Endothelial cell (in vitro differentiated cells): ENCODE data around the gene MSRB1. TPM values are rescaled to one million over a fixed set of nuclear protein-coding genes. Genes with fewer than 3 reads are reported as not detected.

Experiments
- DNase-seq: peaks from one replicate; pipeline ENCODE4 v3.0.0; 2021; ENCODE audit warnings: low spot score
- H3K27ac Mint-ChIP-seq: one replicate; pipeline ENCODE4 v1.8.0; 2021; ENCODE audit warnings: mixed read lengths, inconsistent platforms; ENCODE audit not compliant: unreplicated experiment
- H3K27me3 Mint-ChIP-seq: one replicate; pipeline ENCODE4 v1.8.0; 2021; ENCODE audit warnings: mild to moderate bottlenecking, moderate library complexity, mixed read lengths, inconsistent platforms; ENCODE audit not compliant: unreplicated experiment
- H3K36me3 Mint-ChIP-seq: one replicate; pipeline ENCODE4 v1.8.0; 2021; ENCODE audit warnings: mild to moderate bottlenecking, low read depth, mixed read lengths, inconsistent platforms; ENCODE audit not compliant: unreplicated experiment
- H3K4me1 Mint-ChIP-seq: one replicate; pipeline ENCODE4 v1.8.0; 2021; ENCODE audit warnings: mild to moderate bottlenecking, mixed read lengths, inconsistent platforms; ENCODE audit not compliant: unreplicated experiment
- H3K4me3 Mint-ChIP-seq: one replicate; pipeline ENCODE4 v1.8.0; 2021; ENCODE audit warnings: mild to moderate bottlenecking, mixed read lengths, inconsistent platforms; ENCODE audit not compliant: unreplicated experiment
- H3K9me3 Mint-ChIP-seq: one replicate; pipeline ENCODE4 v1.8.0; 2021; ENCODE audit warnings: mixed read lengths, inconsistent platforms; ENCODE audit not compliant: unreplicated experiment
- CTCF ChIP-seq: fragments of 200-600 bp; sonication (generic); IDR thresholded peaks from one replicate; pipeline ENCODE4 v1.5.0; 2021; ENCODE audit warnings: antibody characterized with exemption; ENCODE audit not compliant: unreplicated experiment
- long read RNA-seq: library from polyadenylated mRNA; unstranded; transcript quantifications from one replicate; pipeline ENCODE4 v2.0.0, GENCODE V29; 2020; ENCODE audit not compliant: unreplicated experiment
- total RNA-seq: library from RNA; stranded (reverse); fragmentation: NEBNext Ultra II Directional; extraction: Animal tissue kit (Norgen Biotek cat#: 25700); gene quantifications from one replicate; pipeline ENCODE4 v1.2.1, GENCODE V29; 2021; ENCODE audit not compliant: unreplicated experiment

The MSRB1 gene
- 18.1 TPM for total RNA-seq
- long read RNA-seq, transcript MSRB1-201 (4 exons, 1,423 nt) = major isoform, 46 of 46 reads
- long read RNA-seq, partial matches to known transcripts = 0 of 46 reads
- long read RNA-seq, other reads (novel, unspliced or antisense) = 0 of 46 reads

- no peak for TF ChIP-seq CTCF
- H3K36me3 Mint-ChIP-seq = peaks cover 5% of the 10 kb centered on the region
- peaks cover 9% of the 10 kb centered on the region for H3K27me3 Mint-ChIP-seq
- no peaks in the 10 kb centered on the region for H3K9me3 Mint-ChIP-seq
- H3K27ac Mint-ChIP-seq = no peak within 1 kb of the TSS
- H3K4me3 Mint-ChIP-seq = peak within 1 kb of the TSS; percentile 87
- DNase-seq = peak; percentile 100
- no peaks in the 10 kb centered on the region for H3K4me1 Mint-ChIP-seq
Observed at GRCh38 chr16:1942810-1943726, at the start of gene MSRB1. TSS of gene MSRB1 (minus strand) at chr16:1943199. CDS start at chr16:1943156, 43 bp downstream.

GRCh38 chr16:1991948-1992703, 49.1 kb upstream of the MSRB1 start:
- peaks cover 5% of the 10 kb centered on the region for H3K36me3 Mint-ChIP-seq
- H3K27me3 Mint-ChIP-seq = peaks cover 20% of the 10 kb centered on the region
- no peak for TF ChIP-seq CTCF

GRCh38 chr16:1991588-1991947, 48.6 kb upstream of the MSRB1 start:
- H3K9me3 Mint-ChIP-seq = no peaks in the 10 kb centered on the region
- peaks cover 21% of the 10 kb centered on the region for H3K27me3 Mint-ChIP-seq
- no peak for TF ChIP-seq CTCF
- no peak for DNase-seq
- peaks cover 4% of the 10 kb centered on the region for H3K4me1 Mint-ChIP-seq
- H3K27ac Mint-ChIP-seq = no peak overlapping the region
- peak overlapping the region; percentile 70 for H3K4me3 Mint-ChIP-seq
- peaks cover 7% of the 10 kb centered on the region for H3K36me3 Mint-ChIP-seq

More at GRCh38 chr16:1991948-1992703, 49.1 kb upstream of the MSRB1 start:
- peaks cover 4% of the 10 kb centered on the region for H3K4me1 Mint-ChIP-seq
- no peaks in the 10 kb centered on the region for H3K9me3 Mint-ChIP-seq
- H3K4me3 Mint-ChIP-seq = no peak overlapping the region
- peak; percentile 94 for DNase-seq
- no peak overlapping the region for H3K27ac Mint-ChIP-seq

- Mint-ChIP-seq H3K36me3 (peaks cover 10% of the 10 kb centered on the region), H3K27me3 (peaks cover 22% of the 10 kb centered on the region), H3K4me3 (peak overlapping the region; percentile 70), H3K4me1 (peaks cover 4% of the 10 kb centered on the region), H3K9me3 (no peaks in the 10 kb centered on the region), H3K27ac (no peak overlapping the region)
- TF ChIP-seq CTCF = no peak
- DNase-seq = no peak
Observed at GRCh38 chr16:1991135-1991551, 48.1 kb upstream of the MSRB1 start.
